Tibial artery (tissue), 4 donors: ENCODE data around the gene RNF207.
A peak's percentile ranks its signal among the peaks of the same experiment; 100 is the strongest.

Source experiments
- DNase-seq, 2 donors: peaks; one replicate each; pipeline ENCODE4 v3.0.0-alpha.2; 2019
- H3K27ac ChIP-seq, 2 donors: fragments of 200-600 bp; sonication (generic) in 1 of 2; 1 replicate in 1 of 2; 2 replicates in 1 of 2; pipeline ENCODE4 v1.5.1; 2018 to 2019; ENCODE audit warnings: mild to moderate bottlenecking in 1 of 2
- H3K27me3 ChIP-seq, 2 donors: fragments of 200-600 bp; sonication (generic) in 1 of 2; one replicate each; pipeline versions ENCODE4 v1.5.1 to v1.6.0; 2016 to 2019
- H3K36me3 ChIP-seq, 3 donors: fragments of 200-600 bp; sonication (generic) in 2 of 3; one replicate each; pipeline ENCODE4 v1.5.1; 2016 to 2019; ENCODE audit warnings: mild to moderate bottlenecking in 2 of 3
- H3K4me1 ChIP-seq, 4 donors: fragments of 200-600 bp; sonication (generic) in 2 of 4; 1 replicate in 3 of 4; 2 replicates in 1 of 4; pipeline ENCODE4 v1.5.1; 2016 to 2019
- H3K4me3 ChIP-seq, 2 donors: fragments of 200-600 bp; sonication (generic) in 1 of 2; 1 replicate in 1 of 2; 2 replicates in 1 of 2; pipeline ENCODE4 v1.5.1; 2018 to 2019; ENCODE audit warnings: mild to moderate bottlenecking in 2 of 2
- H3K9me3 ChIP-seq, 3 donors: fragments of 200-600 bp; sonication (generic) in 1 of 3; one replicate each; pipeline ENCODE4 v1.5.1; 2016 to 2019
- intact Hi-C: fragments of 100-400 bp; cut with DNase I; formaldehyde crosslinking; loops from one replicate; pipeline ENCODE4 v1.15.0; 2023; ENCODE audit warnings: low total_unique reads
- TF ChIP-seq, protein P1 (sequence below), 2 experiments: fragments of 200-600 bp in 1 of 2; fragments of 450-650 bp in 1 of 2; IDR thresholded peaks; one replicate each; pipeline ENCODE4 v1.5.1; 2017 to 2019; ENCODE audit warnings: antibody characterized with exemption in 2 of 2, mild to moderate bottlenecking in 1 of 2, moderate library complexity in 1 of 2

Gene RNF207

GRCh38 chr1:6207921-6208320, 2.0 kb downstream of the RNF207 start:
- intact Hi-C loops = no loop called here
- no peak for DNase-seq
- Histone ChIP-seq H3K27ac (no peak overlapping the region), H3K9me3 (no peaks in the 10 kb centered on the region), H3K27me3 (no peaks in the 10 kb centered on the region), H3K36me3 (peaks cover 0 to 22% (median 0%) of the 10 kb centered on the region in 3 donors), H3K4me3 (no peak overlapping the region), H3K4me1 (peaks cover 0 to 45% (median 32%) of the 10 kb centered on the region in 4 donors)
- TF ChIP-seq, protein P1, sequence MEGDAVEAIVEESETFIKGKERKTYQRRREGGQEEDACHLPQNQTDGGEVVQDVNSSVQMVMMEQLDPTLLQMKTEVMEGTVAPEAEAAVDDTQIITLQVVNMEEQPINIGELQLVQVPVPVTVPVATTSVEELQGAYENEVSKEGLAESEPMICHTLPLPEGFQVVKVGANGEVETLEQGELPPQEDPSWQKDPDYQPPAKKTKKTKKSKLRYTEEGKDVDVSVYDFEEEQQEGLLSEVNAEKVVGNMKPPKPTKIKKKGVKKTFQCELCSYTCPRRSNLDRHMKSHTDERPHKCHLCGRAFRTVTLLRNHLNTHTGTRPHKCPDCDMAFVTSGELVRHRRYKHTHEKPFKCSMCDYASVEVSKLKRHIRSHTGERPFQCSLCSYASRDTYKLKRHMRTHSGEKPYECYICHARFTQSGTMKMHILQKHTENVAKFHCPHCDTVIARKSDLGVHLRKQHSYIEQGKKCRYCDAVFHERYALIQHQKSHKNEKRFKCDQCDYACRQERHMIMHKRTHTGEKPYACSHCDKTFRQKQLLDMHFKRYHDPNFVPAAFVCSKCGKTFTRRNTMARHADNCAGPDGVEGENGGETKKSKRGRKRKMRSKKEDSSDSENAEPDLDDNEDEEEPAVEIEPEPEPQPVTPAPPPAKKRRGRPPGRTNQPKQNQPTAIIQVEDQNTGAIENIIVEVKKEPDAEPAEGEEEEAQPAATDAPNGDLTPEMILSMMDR (IDR thresholded peaks at IDR 0.05) = no peak

- peaks cover 0 to 45% (median 32%) of the 10 kb centered on the region in 4 donors for H3K4me1 ChIP-seq
- no peaks in the 10 kb centered on the region for H3K9me3 ChIP-seq
- peaks cover 0 to 24% (median 0%) of the 10 kb centered on the region in 3 donors for H3K36me3 ChIP-seq
- H3K27ac ChIP-seq = no peak overlapping the region
- TF ChIP-seq, protein P1 (IDR thresholded peaks at IDR 0.05) = peak; percentile 34 to 55
- no peak for DNase-seq
- H3K27me3 ChIP-seq = no peaks in the 10 kb centered on the region
- peak overlapping the region; percentile 30 to 43 for H3K4me3 ChIP-seq
- intact Hi-C loops = no loop called here
Measured at GRCh38 chr1:6208723-6209660, 3.1 kb downstream of the RNF207 start.

DNA sequence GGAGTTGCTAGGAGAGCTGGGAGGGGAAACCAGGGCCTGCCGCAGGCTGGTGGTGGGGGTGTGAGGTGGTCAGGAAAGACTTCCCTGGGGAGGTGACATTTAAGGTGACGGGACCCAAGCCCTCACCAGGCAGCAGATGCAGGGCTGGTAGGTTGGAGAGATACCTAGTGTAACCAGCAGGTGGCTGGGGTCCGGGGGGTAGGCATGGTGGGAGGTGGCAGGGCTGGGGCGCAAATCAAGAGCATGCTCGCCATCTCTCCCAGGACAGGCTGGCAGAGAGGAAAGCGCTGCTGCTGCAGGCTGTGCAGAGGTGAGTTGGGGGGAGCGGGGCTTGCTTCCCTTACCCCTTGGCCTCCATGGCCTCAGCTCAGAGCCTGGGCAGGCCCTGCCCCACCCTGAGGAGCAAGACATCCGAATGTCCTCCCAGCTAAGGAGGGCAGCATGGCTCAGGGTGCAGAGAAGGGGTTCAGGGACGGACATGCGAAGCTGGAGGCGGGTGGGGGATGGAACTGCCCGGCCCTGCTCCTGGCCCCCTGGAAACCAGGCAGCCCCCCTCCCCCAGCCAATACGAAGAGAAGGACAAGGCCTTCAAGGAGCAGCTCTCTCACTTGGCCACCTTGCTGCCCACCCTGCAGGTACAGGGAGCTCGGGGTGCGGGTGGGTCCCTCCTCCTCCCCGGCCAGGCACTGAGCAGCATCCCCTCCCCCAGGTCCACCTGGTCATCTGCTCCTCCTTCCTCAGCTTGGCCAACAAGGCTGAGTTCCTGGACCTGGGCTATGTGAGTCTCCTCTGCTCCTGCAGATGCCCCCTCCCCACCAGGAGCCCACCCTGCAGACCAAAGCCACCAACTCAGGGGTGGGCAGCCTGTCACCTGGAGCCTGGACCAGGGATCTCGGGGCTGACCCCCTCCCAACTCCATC, 4.0 kb downstream of the RNF207 start:
- H3K27ac ChIP-seq = no peak overlapping the region
- TF ChIP-seq, protein P1 (IDR thresholded peaks at IDR 0.05) = no peak
- H3K4me1 ChIP-seq = peaks cover 0 to 41% (median 27%) of the 10 kb centered on the region in 4 donors
- H3K4me3 ChIP-seq = no peak overlapping the region
- intact Hi-C loops = no loop called here
- no peak for DNase-seq
- H3K36me3 ChIP-seq = peaks cover 0 to 24% (median 0%) of the 10 kb centered on the region in 3 donors
- H3K9me3 ChIP-seq = no peaks in the 10 kb centered on the region
- H3K27me3 ChIP-seq = no peaks in the 10 kb centered on the region

DNA sequence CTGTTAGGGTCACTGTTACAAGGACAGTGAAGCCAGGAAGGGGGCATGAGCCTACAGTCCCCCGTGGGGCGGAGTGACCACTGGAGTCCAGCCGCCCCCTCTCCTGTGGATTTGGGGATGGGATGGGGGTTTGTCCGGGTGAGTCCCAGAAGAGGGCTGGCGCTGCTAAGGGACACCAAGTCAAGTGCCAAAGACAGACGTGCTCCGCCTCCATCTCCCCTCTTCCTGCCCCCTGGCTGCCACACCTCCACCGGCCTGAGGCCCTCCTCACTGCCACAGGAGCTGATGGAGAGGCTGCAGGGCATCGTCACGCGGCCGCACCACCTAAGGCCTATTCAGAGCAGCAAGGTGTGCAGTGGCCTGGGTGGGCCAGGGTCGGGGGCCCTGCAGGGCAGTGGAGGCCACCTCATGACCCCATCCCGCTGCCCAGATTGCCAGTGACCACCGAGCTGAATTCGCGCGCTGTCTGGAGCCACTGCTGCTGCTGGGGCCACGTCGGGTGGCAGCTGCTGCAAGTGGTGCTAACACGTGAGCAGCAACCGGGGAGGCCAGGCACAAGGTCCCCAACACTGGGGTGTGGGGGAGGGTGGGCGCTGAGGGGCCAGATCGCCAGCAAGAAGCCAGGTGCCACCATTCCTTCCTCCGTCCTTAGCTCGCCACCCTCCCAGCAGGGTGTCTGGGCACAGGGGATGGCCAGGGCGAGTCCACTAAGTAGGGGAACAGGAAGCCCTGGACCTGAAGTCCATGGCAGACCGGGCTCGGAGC, 4.9 kb downstream of the RNF207 start:
- Histone ChIP-seq H3K4me3 (no peak overlapping the region), H3K27me3 (no peaks in the 10 kb centered on the region), H3K9me3 (no peaks in the 10 kb centered on the region), H3K4me1 (peaks cover 0 to 33% (median 19%) of the 10 kb centered on the region in 4 donors), H3K36me3 (peaks cover 0 to 28% (median 0%) of the 10 kb centered on the region in 3 donors), H3K27ac (no peak overlapping the region)
- intact Hi-C loops = no loop called here
- TF ChIP-seq, protein P1 (IDR thresholded peaks at IDR 0.05) = no peak
- no peak for DNase-seq

- H3K36me3 ChIP-seq = peaks cover 0 to 34% (median 0%) of the 10 kb centered on the region in 3 donors
- intact Hi-C loops = no loop called here
- H3K4me3 ChIP-seq = no peak overlapping the region
- TF ChIP-seq, protein P1 (IDR thresholded peaks at IDR 0.05) = no peak
- no peaks in the 10 kb centered on the region for H3K9me3 ChIP-seq
- peaks cover 0 to 25% (median 12%) of the 10 kb centered on the region in 4 donors for H3K4me1 ChIP-seq
- H3K27me3 ChIP-seq = no peaks in the 10 kb centered on the region
- no peak overlapping the region for H3K27ac ChIP-seq
- DNase-seq = no peak
Measured at GRCh38 chr1:6211731-6212130, 5.8 kb downstream of the RNF207 start.
